Measurements from ENCODE around the gene COG2. TPM values are rescaled to one million over a fixed set of nuclear protein-coding genes. Genes with fewer than 3 reads are reported as not detected.

Gene COG2
- total and polyA plus RNA-seq, 2 of the 13 experiments (the other 11 are each of a cell fraction or from before 2014, with no cell fraction given) = 16.8 to 36.3 TPM

DNA sequence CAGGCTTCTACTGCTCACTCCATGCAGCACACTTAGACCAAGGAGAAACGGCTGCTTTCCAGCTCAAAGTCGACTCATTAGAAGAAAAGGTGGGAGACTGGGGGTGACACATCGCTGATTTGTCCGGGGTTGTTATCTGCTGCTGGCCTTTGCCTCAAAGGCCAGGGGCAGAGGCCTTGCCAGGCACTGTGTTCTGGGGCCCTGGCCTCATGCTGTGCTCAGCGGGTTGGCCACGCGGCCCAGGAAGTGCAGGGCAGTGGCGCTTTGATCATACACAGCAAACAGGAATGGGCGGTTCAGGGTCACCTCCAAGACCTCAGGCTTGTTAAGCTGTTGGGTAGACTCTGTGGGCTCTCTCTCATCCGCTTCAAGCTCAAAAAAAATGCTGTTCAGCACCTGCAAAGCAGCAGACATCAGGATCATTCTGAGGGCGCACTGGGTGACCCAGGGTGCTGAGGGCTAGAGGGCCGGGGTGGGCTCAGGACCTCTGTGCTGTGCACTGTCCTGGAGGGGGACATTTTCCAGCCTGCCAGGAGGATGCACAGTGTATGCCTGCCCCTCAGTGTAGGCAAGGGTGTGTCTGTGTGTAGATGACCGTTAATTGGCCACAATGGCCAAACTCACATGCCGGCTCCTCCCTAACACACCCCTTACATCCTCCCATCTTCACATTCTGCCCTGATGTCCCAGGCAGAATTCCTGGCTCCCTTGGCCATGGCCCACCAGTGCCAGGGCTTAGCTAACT lies 60.8 kb downstream of the COG2 start (continued):
- TF ChIP-seq, protein P1, sequence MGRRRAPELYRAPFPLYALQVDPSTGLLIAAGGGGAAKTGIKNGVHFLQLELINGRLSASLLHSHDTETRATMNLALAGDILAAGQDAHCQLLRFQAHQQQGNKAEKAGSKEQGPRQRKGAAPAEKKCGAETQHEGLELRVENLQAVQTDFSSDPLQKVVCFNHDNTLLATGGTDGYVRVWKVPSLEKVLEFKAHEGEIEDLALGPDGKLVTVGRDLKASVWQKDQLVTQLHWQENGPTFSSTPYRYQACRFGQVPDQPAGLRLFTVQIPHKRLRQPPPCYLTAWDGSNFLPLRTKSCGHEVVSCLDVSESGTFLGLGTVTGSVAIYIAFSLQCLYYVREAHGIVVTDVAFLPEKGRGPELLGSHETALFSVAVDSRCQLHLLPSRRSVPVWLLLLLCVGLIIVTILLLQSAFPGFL (CRISPR knock-in tag; IDR thresholded peaks at IDR 0.05) = no peak
- no peak for TF ChIP-seq ZNF883 (CRISPR knock-in tag; IDR thresholded peaks at IDR 0.05; ENCODE audit: not compliant biosample characterization)
- TF ChIP-seq SRSF9 (IDR thresholded peaks at IDR 0.05; ENCODE audit: borderline replicate concordance, insufficient read depth, low read depth, low read length, poor library complexity, severe bottlenecking) = no peak
- peak; percentile 94 for TF ChIP-seq ZFP36L1 (CRISPR knock-in tag; IDR thresholded peaks at IDR 0.05)
- TF ChIP-seq CAMTA2 (CRISPR knock-in tag; IDR thresholded peaks at IDR 0.05; ENCODE audit: borderline replicate concordance) = no peak
- TF ChIP-seq, protein P2, sequence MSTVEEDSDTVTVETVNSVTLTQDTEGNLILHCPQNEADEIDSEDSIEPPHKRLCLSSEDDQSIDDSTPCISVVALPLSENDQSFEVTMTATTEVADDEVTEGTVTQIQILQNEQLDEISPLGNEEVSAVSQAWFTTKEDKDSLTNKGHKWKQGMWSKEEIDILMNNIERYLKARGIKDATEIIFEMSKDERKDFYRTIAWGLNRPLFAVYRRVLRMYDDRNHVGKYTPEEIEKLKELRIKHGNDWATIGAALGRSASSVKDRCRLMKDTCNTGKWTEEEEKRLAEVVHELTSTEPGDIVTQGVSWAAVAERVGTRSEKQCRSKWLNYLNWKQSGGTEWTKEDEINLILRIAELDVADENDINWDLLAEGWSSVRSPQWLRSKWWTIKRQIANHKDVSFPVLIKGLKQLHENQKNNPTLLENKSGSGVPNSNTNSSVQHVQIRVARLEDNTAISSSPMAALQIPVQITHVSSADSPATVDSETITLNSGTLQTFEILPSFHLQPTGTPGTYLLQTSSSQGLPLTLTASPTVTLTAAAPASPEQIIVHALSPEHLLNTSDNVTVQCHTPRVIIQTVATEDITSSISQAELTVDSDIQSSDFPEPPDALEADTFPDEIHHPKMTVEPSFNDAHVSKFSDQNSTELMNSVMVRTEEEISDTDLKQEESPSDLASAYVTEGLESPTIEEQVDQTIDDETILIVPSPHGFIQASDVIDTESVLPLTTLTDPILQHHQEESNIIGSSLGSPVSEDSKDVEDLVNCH (CRISPR knock-in tag; IDR thresholded peaks at IDR 0.05) = no peak
- peak; percentile 91; the same call in 1 of the 3 replicates for TF ChIP-seq MXI1 (IDR thresholded peaks at IDR 0.05; ENCODE audit: borderline replicate concordance, low read depth, low read length)
- TF ChIP-seq, protein P3, sequence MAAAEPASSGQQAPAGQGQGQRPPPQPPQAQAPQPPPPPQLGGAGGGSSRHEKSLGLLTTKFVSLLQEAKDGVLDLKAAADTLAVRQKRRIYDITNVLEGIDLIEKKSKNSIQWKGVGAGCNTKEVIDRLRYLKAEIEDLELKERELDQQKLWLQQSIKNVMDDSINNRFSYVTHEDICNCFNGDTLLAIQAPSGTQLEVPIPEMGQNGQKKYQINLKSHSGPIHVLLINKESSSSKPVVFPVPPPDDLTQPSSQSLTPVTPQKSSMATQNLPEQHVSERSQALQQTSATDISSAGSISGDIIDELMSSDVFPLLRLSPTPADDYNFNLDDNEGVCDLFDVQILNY (CRISPR knock-in tag; conservative IDR thresholded peaks at IDR 0.05) = no peak
- TF ChIP-seq, protein P4, sequence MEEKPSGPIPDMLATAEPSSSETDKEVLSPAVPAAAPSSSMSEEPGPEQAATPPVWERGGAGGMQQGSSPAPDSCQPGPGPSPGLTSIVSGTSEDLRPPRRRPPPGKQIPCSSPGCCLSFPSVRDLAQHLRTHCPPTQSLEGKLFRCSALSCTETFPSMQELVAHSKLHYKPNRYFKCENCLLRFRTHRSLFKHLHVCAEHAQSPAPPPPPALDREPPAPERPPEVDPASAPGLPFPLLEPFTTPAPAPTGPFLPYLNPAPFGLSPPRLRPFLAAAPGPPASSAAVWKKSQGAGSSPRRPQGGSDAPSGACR (CRISPR knock-in tag; IDR thresholded peaks at IDR 0.05) = 0 out of 2 replicates have a peak, but pooled peaks have one; percentile 42
- TF ChIP-seq, protein P5, sequence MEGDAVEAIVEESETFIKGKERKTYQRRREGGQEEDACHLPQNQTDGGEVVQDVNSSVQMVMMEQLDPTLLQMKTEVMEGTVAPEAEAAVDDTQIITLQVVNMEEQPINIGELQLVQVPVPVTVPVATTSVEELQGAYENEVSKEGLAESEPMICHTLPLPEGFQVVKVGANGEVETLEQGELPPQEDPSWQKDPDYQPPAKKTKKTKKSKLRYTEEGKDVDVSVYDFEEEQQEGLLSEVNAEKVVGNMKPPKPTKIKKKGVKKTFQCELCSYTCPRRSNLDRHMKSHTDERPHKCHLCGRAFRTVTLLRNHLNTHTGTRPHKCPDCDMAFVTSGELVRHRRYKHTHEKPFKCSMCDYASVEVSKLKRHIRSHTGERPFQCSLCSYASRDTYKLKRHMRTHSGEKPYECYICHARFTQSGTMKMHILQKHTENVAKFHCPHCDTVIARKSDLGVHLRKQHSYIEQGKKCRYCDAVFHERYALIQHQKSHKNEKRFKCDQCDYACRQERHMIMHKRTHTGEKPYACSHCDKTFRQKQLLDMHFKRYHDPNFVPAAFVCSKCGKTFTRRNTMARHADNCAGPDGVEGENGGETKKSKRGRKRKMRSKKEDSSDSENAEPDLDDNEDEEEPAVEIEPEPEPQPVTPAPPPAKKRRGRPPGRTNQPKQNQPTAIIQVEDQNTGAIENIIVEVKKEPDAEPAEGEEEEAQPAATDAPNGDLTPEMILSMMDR (CRISPR knock-in tag; IDR thresholded peaks at IDR 0.05) = 0 out of 2 replicates have a peak, but pooled peaks have one; percentile 21
- TF ChIP-seq IRX3 (CRISPR knock-in tag; IDR thresholded peaks at IDR 0.05; ENCODE audit: borderline replicate concordance, low read depth) = peak; percentile 91
- no peak for TF ChIP-seq ZSCAN22 (CRISPR knock-in tag; IDR thresholded peaks at IDR 0.05)
- TF ChIP-seq, protein P6, sequence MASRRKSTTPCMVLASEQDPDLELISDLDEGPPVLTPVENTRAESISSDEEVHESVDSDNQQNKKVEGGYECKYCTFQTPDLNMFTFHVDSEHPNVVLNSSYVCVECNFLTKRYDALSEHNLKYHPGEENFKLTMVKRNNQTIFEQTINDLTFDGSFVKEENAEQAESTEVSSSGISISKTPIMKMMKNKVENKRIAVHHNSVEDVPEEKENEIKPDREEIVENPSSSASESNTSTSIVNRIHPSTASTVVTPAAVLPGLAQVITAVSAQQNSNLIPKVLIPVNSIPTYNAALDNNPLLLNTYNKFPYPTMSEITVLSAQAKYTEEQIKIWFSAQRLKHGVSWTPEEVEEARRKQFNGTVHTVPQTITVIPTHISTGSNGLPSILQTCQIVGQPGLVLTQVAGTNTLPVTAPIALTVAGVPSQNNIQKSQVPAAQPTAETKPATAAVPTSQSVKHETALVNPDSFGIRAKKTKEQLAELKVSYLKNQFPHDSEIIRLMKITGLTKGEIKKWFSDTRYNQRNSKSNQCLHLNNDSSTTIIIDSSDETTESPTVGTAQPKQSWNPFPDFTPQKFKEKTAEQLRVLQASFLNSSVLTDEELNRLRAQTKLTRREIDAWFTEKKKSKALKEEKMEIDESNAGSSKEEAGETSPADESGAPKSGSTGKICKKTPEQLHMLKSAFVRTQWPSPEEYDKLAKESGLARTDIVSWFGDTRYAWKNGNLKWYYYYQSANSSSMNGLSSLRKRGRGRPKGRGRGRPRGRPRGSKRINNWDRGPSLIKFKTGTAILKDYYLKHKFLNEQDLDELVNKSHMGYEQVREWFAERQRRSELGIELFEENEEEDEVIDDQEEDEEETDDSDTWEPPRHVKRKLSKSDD (CRISPR knock-in tag; IDR thresholded peaks at IDR 0.05; ENCODE audit: low read depth) = peak; percentile 87
- TF ChIP-seq, protein P7, sequence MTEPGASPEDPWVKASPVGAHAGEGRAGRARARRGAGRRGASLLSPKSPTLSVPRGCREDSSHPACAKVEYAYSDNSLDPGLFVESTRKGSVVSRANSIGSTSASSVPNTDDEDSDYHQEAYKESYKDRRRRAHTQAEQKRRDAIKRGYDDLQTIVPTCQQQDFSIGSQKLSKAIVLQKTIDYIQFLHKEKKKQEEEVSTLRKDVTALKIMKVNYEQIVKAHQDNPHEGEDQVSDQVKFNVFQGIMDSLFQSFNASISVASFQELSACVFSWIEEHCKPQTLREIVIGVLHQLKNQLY (CRISPR knock-in tag; IDR thresholded peaks at IDR 0.05) = peak; percentile 98
